Neural progenitor cell (in vitro differentiated cells): ENCODE data around the gene TCOF1. TPM values are rescaled to one million over a fixed set of nuclear protein-coding genes. Genes with fewer than 3 reads are reported as not detected.
A peak's percentile ranks its signal among the peaks of the same experiment; 100 is the strongest.

Experiments used
- DNase-seq: peaks from one replicate; pipeline ENCODE4 v3.0.0-alpha.2; 2016; ENCODE audit warnings: low spot score
- H2AFZ ChIP-seq: fragments of 200-600 bp; sonication (generic); replicated peaks from 2 replicates; pipeline ENCODE4 v1.6.1; 2016; ENCODE audit warnings: antibody characterized with exemption
- H3F3A ChIP-seq: fragments of 200-600 bp; sonication (generic); 2 replicates; pipeline ENCODE4 v1.6.1; 2016; ENCODE audit warnings: antibody characterized with exemption, low read depth
- H3K27ac ChIP-seq: fragments of 200-600 bp; sonication (generic); 2 replicates; pipeline ENCODE4 v1.5.1; 2016; ENCODE audit warnings: mild to moderate bottlenecking
- H3K27me3 ChIP-seq: fragments of 200-600 bp; sonication (generic); 2 replicates; pipeline ENCODE4 v1.6.1; 2016; ENCODE audit warnings: mild to moderate bottlenecking, moderate library complexity
- H3K36me3 ChIP-seq: fragments of 200-600 bp; sonication (generic); 2 replicates; pipeline ENCODE4 v1.5.1; 2016
- H3K4me1 ChIP-seq: fragments of 200-600 bp; sonication (generic); 2 replicates; pipeline ENCODE4 v1.6.1; 2016; ENCODE audit warnings: mixed run types
- H3K4me2 ChIP-seq: fragments of 200-600 bp; sonication (generic); 2 replicates; pipeline ENCODE4 v1.6.1; 2016
- H3K4me3 ChIP-seq: fragments of 200-600 bp; sonication (generic); 2 replicates; pipeline ENCODE4 v1.5.1; 2016
- H3K79me2 ChIP-seq: fragments of 200-600 bp; sonication (generic); 2 replicates; pipeline ENCODE4 v1.6.1; 2016; ENCODE audit warnings: low read depth
- H3K9ac ChIP-seq: fragments of 200-600 bp; sonication (generic); 2 replicates; pipeline ENCODE4 v1.6.1; 2016
- H3K9me3 ChIP-seq: fragments of 200-600 bp; sonication (generic); 2 replicates; pipeline ENCODE4 v1.5.1; 2016; ENCODE audit warnings: low read depth
- H4K20me1 ChIP-seq: fragments of 200-600 bp; sonication (generic); 2 replicates; pipeline ENCODE4 v1.6.1; 2016; ENCODE audit warnings: low read depth
- H3K27ac Mint-ChIP-seq: 3 replicates; pipeline ENCODE4 v1.8.0; 2021; ENCODE audit warnings: mixed read lengths
- H3K27me3 Mint-ChIP-seq: 2 replicates; pipeline ENCODE4 v1.8.0; 2022; ENCODE audit warnings: low read depth, mild to moderate bottlenecking, inconsistent platforms, moderate library complexity, mixed read lengths; ENCODE audit not compliant: insufficient read depth
- H3K36me3 Mint-ChIP-seq: 3 replicates; pipeline ENCODE4 v1.8.0; 2021; ENCODE audit warnings: mixed read lengths
- H3K4me1 Mint-ChIP-seq: 3 replicates; pipeline ENCODE4 v1.8.0; 2021; ENCODE audit warnings: mixed read lengths
- H3K4me3 Mint-ChIP-seq: 3 replicates; pipeline ENCODE4 v1.8.0; 2021; ENCODE audit warnings: mild to moderate bottlenecking, moderate library complexity, mixed read lengths
- H3K9me3 Mint-ChIP-seq: 3 replicates; pipeline ENCODE4 v1.8.0; 2020; ENCODE audit warnings: mixed read lengths
- EZH2 ChIP-seq: fragments of 200-600 bp; sonication (generic); IDR thresholded peaks from 2 replicates; pipeline ENCODE4 v1.6.1; 2017; ENCODE audit warnings: antibody characterized with exemption, mild to moderate bottlenecking, moderate library complexity
- EZH2phosphoT487 ChIP-seq: fragments of 200-600 bp; sonication (generic); IDR thresholded peaks from 2 replicates; pipeline ENCODE4 v1.6.1; 2017; ENCODE audit warnings: antibody characterized with exemption
- total RNA-seq: library from RNA; depleted of rRNA; stranded (reverse); fragments of >200 nt; gene quantifications from 2 replicates; pipeline ENCODE4 v1.2.3, GENCODE V29; 2015; ENCODE audit warnings: low replicate concordance
- TF ChIP-seq, protein P1 (sequence below): fragments of 200-600 bp; sonication (generic); IDR thresholded peaks from 2 replicates; pipeline ENCODE4 v1.5.1; 2017; ENCODE audit warnings: antibody characterized with exemption, mild to moderate bottlenecking

Gene TCOF1
- total RNA-seq, 1 donor from 2014 or later, result 37.9 TPM

DNA sequence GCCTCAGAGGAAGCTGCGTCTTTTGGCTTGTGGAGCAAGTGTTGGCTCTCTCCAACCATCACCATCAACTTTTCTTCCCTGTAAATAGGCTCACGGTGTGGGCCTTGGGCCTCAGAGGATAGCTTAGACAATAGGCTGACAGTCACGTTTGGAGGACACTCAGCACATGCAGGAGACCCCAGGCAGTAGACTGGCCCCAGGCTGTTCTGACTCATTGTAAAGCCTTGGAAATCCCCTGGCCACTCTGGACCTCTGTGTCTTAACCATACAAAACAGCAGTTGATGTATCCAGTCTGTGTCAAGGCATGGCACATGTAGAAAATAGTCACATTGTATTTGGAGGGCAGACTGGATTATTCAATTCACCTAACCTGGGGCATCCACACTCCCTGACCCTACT is 36.6 kb downstream of the TCOF1 start:
- no peak overlapping the region for H3K4me3 Mint-ChIP-seq
- H3K27ac Mint-ChIP-seq, result no peak overlapping the region
- DNase-seq, result no peak
- Histone ChIP-seq H3K4me1 (no peaks in the 10 kb centered on the region), H4K20me1 (no peaks in the 10 kb centered on the region), H3K9me3 (no peaks in the 10 kb centered on the region), H3K27ac (no peak overlapping the region), H3K79me2 (no peaks in the 10 kb centered on the region), H3K27me3 (no peaks in the 10 kb centered on the region), H3K9ac (no peak overlapping the region), H3K4me2 (no peak overlapping the region), H3K36me3 (peaks cover 2% of the 10 kb centered on the region), H2AFZ (no peak overlapping the region), H3K4me3 (no peak overlapping the region), H3F3A (no peaks in the 10 kb centered on the region)
- TF ChIP-seq EZH2 (no peak), EZH2phosphoT487 (no peak)
- TF ChIP-seq, protein P1, sequence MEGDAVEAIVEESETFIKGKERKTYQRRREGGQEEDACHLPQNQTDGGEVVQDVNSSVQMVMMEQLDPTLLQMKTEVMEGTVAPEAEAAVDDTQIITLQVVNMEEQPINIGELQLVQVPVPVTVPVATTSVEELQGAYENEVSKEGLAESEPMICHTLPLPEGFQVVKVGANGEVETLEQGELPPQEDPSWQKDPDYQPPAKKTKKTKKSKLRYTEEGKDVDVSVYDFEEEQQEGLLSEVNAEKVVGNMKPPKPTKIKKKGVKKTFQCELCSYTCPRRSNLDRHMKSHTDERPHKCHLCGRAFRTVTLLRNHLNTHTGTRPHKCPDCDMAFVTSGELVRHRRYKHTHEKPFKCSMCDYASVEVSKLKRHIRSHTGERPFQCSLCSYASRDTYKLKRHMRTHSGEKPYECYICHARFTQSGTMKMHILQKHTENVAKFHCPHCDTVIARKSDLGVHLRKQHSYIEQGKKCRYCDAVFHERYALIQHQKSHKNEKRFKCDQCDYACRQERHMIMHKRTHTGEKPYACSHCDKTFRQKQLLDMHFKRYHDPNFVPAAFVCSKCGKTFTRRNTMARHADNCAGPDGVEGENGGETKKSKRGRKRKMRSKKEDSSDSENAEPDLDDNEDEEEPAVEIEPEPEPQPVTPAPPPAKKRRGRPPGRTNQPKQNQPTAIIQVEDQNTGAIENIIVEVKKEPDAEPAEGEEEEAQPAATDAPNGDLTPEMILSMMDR, result no peak
- peaks cover 25% of the 10 kb centered on the region for H3K36me3 Mint-ChIP-seq
- H3K27me3 Mint-ChIP-seq, result no peaks in the 10 kb centered on the region
- H3K4me1 Mint-ChIP-seq, result peaks cover 7% of the 10 kb centered on the region
- no peaks in the 10 kb centered on the region for H3K9me3 Mint-ChIP-seq

DNA sequence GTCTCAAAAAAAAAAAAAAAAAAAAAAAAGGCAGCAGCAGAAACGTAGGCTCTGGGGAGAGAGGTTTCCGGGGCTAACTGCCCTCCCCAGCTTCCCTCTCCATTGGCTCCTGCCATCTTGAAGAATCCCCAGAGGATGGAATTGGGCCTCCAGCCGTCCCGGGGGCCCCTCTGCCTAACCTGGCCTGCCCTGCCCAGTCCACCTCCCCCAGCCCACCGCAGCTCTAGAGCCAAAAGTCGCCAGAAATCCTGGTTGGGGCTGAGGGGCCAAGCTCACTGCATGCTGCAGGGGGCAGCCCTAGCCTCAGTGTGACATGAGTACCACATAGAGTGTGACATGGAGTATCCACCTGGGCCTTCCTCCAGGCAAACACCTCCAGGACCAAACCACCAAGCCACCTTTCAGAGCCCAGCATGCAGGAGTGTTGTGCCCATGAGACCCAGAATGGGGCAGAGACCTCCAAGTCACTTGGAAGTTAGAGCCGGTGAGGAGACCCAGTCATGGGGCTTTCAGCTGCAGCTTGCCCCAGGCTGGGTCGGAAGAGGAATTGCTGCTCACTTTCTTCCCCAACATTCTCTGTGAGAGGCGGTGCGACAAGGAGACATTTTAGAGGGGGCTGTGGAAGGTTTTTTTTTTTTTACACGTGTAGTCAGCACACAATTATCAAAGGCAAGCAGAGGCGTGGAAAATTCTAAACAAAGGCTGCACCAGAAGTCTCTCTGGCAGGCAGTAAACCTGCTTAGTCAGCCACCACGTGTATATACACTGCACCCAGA is 37.6 kb downstream of the TCOF1 start:
- Histone ChIP-seq H3K9ac (no peak overlapping the region), H2AFZ (no peak overlapping the region), H3K4me2 (no peak overlapping the region), H3K79me2 (no peaks in the 10 kb centered on the region), H3K36me3 (no peaks in the 10 kb centered on the region), H3K4me1 (no peaks in the 10 kb centered on the region), H3K27ac (no peak overlapping the region), H3K4me3 (no peak overlapping the region), H3F3A (no peaks in the 10 kb centered on the region), H3K9me3 (no peaks in the 10 kb centered on the region), H3K27me3 (no peaks in the 10 kb centered on the region), H4K20me1 (no peaks in the 10 kb centered on the region)
- Mint-ChIP-seq H3K27me3 (no peaks in the 10 kb centered on the region), H3K4me3 (no peak overlapping the region), H3K27ac (peak overlapping the region; percentile 42), H3K4me1 (peaks cover 4% of the 10 kb centered on the region), H3K9me3 (no peaks in the 10 kb centered on the region), H3K36me3 (peaks cover 27% of the 10 kb centered on the region)
- TF ChIP-seq EZH2, result no peak
- TF ChIP-seq, protein P1, result peak; percentile 12
- DNase-seq, result no peak

DNA sequence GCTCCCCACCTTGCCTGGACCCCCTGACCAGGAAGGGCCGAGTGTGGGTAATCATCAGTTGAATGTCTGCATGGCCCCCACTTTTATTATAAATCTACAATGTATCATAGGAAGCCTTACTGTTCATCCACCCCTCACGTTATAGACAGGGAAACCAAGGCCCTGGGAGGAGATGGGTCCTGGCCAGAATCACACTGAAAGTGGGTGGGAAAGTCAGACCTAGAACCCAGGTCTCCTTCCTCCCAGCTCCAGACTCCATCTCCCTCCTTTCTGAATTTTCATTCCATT is 38.1 kb downstream of the TCOF1 start:
- Histone ChIP-seq H3K9ac (no peak overlapping the region), H3K36me3 (no peaks in the 10 kb centered on the region), H3K9me3 (no peaks in the 10 kb centered on the region), H3K4me1 (no peaks in the 10 kb centered on the region), H3K27ac (no peak overlapping the region), H3K4me2 (no peak overlapping the region), H2AFZ (no peak overlapping the region), H3K27me3 (no peaks in the 10 kb centered on the region), H3K4me3 (no peak overlapping the region), H4K20me1 (no peaks in the 10 kb centered on the region), H3F3A (no peaks in the 10 kb centered on the region), H3K79me2 (no peaks in the 10 kb centered on the region)
- Mint-ChIP-seq H3K27ac (no peak overlapping the region), H3K9me3 (no peaks in the 10 kb centered on the region), H3K36me3 (peaks cover 32% of the 10 kb centered on the region), H3K27me3 (no peaks in the 10 kb centered on the region), H3K4me1 (peaks cover 7% of the 10 kb centered on the region), H3K4me3 (no peak overlapping the region)
- no peak for TF ChIP-seq EZH2phosphoT487
- TF ChIP-seq, protein P1, result no peak
- no peak for TF ChIP-seq EZH2
- DNase-seq, result no peak
